HG02970 (cell line): ENCODE data around the gene CCT3.
"Not testable (repeated sequence)": the region's sequence is repeated elsewhere in the genome, so short reads cannot be mapped to it uniquely, and the experiment has no call there.

Experiments used
- ATAC-seq: cut with Tn5 transposase; IDR thresholded peaks from one replicate; pipeline ENCODE4 v1.9.1; 2021; ENCODE audit warnings: mild to moderate bottlenecking, moderate library complexity, moderate number of reproducible peaks; ENCODE audit not compliant: unreplicated experiment, low FRiP score

CCT3 gene

DNA sequence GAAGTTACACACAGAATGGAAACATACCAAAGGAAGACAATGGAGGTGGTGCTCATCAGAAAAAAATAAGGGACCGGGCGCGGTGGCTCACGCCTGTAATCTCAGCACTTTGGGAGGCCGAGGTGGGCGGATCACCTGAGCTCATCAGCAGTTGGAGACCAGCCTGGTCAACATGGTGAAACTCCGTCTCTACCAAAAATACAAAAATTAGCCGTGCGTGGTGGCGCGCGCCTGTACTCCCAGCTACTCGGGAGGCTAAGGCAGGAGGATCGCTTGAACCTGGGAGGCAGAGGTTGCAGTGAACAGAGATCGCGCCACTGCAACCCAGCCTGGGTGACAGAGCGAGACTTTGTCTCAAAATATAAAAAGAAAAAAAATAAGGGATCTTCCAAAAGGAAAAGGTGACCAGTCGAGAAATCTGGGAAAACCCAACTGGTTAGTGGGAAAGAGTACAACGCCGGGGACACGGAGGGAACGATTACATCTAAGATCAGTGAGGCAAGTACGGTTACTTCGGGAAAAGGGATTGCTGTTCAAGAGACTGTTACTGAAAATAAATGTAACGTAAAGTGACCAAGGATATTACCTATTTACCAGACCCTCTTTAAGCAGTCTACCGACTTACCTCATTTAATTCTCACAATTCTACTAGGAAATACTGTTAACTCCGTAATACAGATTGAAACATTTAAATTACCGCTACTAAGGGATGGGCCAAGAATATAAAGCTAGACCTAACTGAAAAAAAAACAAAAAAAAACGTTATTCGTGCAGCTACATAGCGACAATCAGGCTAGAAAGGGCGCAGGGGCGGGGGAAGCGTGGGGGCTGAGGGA, 822 bp downstream of the CCT3 start:
- ATAC-seq = no peak

DNA sequence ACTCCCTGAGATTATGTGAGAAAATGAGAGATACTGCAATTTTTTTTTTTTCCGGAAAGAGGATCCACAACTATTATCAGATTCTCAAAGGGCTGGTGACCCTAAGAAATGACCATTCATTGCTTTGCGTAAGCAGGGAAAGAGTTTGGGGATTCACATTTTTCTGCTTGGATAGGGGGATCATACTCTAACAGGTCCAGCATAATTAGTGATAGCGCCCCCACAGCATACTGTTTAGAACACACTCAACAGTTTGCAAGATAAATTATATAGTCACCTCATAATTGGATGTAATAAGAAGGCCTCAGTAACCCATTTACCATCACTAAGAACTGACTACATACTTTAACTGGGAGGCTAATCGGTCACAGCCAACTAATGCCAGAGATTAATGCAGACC, 1.9 kb downstream of the CCT3 start:
- no peak for ATAC-seq

DNA sequence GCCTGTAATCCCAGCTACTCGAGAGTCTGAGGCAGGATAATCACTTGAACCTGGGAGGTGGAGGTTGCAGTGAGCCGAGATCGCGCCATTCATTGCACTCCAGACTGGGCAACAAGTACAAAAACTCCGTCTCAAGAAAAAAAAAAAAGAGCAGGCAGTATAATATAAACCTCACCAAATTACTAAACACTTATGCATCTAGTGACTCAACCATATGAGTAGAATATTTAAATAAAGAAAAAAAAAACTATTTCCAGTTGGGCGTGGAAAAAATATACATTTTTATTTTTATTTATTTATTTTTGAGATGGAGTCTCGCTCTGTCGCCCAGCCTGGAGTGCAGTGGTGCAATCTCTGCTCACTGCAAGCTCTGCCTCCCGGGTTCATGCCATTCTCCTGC, 14.9 kb downstream of the CCT3 start:
- ATAC-seq = not testable (repeated sequence)

DNA sequence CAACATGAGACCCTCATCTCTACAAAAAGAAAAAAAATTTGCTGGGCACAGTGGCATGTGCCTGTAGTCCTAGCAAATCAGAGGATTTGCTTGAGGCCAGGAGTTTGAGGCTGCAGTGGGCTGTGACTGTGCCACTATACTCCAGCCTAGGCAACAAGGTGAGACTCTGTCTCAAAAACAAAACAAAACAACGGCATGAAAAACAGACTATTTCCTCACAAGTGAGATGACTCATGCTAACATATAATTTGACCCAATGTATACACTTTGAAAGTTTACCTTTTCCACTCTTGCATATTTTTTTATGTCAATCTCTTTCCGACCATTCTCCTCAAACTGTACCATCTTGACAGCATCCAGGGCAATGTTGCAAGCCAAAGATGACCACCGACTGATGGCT, 17.5 kb downstream of the CCT3 start:
- no peak for ATAC-seq

DNA sequence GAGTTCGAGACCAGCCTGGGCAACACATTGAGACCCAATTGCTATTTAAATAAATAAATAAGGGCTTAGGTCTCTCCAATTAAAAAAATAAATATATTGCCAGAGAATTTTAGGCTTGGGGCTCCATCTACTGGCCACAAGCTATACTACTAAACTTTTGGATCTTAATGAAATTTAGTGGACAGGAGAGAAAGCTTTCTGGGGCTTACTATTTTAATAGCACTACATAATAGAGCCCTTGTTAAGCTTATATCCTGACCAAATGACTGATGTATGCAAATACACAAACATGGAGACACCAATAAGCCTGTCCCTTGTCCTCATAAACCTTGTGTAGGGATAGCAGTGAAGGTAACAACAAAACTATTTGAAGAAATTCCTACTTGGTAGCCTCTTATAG, 18.4 kb downstream of the CCT3 start:
- ATAC-seq = no peak

DNA sequence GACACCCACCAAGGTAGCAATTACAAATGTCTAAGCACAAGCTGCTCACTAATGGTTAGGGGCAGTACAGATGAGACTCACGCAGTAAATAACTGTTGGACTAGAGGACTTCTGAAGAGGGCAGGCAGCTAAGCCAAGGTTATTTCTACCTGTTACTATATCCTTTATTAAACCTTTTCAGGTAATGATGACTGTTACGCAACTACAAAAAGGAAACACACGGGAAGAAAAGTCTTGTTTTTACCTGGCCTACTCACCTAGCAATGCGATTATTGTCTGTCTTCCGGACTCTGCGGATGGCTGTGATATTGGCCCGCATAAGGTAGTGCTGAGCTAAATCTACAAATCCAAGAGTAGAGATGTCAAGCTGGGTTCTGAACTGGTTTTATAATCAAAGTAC, 21.2 kb downstream of the CCT3 start:
- ATAC-seq = no peak

DNA sequence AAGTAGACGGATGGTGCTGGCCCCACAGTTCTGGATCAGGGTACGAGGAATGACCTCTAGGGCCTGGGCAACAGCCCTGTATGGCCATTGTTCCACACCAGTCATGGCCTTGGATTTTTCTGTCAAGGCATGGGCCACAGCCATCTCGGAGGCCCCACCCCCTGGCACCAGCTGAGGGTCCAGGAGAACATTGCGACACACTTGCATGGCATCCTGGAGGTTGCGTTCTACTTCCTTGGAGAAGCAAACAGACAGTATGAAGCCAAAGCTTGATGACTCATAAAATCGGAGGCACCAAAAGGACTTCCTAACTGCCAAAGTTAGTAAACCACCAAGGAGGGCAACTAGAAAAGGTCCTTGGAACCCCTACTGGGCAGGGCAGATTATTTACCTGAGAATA, 27.1 kb downstream of the CCT3 start:
- no peak for ATAC-seq

DNA sequence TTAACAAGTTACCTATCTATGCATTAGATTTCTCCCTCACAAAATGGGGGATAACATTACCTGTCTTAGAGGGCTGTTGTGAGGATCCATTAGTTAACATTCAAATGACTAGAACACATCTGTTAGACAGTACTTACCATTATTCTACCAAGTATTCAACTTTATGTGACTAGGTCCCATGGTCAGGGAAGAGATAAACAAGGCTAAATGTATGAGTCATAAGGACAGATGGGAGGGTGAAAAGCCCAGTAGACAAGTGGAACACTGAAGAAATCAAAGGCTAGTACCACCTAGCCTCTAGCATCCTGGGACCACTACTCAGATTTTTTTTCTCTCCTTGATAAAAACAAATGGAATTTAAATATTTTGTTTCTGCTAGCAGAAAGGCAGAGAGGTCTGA, 30.0 kb downstream of the CCT3 start:
- ATAC-seq = no peak

DNA sequence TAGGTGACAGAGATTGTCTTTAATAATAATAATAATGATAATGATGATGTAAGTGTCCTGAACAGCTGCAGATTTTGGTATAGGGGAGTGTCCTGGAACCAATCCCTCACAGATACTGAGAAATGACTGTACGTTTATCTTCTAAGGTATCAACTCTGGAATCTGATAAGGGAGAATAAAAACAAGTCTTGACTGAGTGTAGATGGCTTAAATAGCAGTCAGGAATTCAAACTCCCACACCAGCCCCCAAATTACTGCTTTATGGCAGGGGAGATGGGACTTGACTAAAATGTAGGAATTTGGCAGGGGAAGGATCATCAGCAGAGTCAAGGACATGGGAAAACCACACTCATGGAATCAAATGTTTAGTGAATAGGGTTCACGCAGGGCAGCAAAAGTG, 32.9 kb downstream of the CCT3 start:
- no peak for ATAC-seq

DNA sequence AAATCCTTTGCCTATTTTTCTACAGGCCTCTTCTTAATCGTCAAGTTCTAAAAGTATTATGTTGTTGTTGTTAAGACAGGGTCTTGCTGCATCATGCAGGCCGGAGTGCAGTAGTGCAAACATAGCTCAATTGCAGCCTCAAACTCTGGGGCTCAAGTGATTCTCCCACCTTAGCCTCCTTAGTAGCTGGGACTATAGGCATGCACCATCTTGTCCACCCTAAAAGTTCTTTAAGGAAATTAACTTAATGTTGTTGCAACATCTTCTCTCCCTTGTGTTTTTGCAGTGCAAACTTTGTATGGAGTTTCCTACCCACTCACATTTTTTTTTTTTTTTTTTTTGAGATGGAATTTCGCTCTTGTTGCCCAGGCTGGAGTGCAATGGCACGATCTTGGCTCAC, 34.9 kb downstream of the CCT3 start:
- no peak for ATAC-seq

DNA sequence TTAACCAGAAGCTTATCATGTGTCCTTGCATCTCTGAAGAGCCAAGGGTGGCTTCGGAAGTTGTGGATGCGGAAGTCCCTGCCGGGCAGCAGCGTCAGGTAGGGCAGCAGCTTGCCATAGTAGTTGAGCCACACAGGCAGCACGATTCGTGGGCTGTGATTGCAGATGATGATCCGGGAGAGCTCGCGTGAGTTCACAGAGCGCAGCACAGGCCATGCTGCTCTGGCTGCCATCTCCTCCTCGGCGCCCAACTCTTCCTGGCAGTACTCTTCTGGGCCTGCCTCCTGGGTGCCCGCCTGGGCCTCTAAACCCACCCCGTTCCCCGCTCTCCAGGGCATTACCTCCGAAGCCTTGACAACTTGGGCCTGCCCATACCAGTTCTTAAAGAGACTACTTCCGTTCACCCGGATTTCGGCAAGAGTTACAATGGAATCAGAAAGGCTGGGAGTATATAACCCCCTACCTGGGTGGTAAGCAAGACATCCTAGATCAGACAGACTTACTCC, 39.2 kb downstream of the CCT3 start, which contains the start of gene VHLL:
Gene VHLL (minus strand): TSS at position 456 of the 506 bp plus-strand sequence. CDS start 118 bp downstream, at position 338.
- ATAC-seq = no peak

DNA sequence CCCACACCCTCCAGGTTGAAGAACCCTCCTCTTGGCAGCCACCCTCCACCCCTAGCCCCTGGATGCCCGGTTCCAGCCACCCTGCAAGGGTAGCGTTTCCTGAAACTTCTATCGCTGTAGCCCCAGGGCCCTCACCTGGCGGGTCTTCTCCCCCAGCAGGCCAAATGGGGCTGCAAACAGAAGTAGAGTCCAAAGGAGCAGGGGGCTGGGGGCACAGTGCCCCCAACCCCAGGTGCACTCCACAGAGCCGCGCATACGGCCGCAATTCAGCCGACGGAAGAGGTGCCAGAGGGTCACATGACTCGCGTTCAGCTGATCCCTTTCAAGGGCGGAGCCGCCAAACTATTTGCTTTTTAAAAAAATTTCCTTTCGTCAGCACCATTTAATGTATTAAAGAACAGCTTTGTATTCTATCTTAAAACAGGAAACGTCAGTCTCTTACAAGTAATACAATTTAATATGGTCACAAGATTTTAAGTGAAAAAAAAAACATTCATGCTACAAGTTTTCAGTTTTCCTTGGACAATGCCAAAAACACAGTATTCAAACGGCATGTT, 42.6 kb downstream of the CCT3 start, which contains the start of gene GLMP:
Gene GLMP (minus strand): TSS at position 289 of the 557 bp plus-strand sequence. CDS start 34 bp downstream, at position 255.
- ATAC-seq = no peak

DNA sequence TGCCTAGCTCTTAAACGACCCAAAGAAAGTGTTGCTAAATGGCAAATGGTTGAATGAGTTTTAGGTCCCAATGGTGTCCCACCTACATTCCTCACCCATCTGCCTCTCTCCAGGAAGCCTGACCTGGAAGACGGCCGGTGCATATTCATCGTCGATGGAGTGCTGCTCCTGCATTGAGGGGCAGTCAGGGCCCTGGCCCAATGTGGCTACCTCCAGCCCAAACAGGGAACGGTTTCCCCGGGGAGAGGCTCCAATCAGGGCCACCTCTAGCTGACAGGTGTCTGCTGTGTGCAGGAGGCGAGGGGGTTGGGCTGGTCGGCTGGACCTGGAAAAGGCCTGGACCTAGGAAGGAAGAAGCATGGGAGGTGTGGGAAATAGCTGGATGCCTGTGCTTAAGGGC, 44.2 kb downstream of the CCT3 start:
- ATAC-seq = no peak

DNA sequence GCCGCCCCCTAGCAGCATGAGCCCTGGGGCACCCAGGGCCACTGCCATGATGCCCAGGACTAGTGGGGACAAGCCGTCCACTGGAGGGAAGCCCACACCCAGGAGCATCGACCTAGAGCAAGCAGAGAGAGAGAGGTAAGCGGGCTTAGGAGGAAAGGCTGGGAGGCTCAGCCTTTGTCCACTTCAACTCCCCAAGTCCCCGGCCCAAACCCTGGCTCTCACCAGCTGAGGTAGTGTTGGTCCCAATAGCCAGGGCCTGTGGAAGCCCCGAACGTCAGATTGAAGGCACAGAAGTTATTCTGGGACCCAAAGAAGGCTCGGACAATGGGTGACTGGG, 45.0 kb downstream of the CCT3 start:
- no peak for ATAC-seq

DNA sequence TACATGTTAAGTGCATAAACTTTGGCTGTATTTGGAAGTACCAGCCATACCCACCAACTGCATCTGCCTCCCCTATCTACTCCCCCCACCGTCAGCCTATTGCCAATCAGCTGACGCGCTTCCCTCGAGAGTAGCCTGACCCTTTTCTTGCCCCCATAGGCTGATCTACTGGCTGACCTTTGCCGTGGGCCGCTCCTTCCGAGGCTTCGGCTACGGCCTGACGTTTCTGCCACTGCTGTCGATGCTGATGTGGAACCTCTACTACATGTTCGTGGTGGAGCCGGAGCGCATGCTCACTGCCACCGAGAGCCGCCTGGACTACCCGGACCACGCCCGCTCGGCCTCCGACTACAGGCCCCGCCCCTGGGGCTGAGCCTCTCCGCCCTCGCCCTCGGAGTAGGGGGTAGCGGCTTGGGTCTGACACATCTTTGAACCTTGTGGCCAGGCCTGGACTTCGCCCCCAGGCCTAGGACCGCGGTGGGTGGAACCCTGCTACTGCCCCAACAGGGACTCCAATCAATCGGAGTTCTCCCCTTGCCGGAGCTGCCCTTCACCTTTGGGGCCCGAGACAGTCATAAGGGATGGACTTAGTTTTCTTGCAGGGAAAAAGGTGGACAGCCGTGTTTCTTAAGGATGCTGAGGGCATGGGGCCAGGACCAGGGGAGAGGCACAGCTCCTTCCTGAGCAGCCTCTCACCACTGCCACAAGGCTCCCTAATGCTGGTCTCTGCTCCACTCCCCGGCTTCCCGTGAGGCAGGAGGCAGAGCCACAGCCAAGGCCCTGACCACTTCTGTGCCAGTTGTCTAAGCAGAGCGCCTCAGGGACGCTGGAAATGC, 46.6 kb downstream of the CCT3 start:
- ATAC-seq = no peak

DNA sequence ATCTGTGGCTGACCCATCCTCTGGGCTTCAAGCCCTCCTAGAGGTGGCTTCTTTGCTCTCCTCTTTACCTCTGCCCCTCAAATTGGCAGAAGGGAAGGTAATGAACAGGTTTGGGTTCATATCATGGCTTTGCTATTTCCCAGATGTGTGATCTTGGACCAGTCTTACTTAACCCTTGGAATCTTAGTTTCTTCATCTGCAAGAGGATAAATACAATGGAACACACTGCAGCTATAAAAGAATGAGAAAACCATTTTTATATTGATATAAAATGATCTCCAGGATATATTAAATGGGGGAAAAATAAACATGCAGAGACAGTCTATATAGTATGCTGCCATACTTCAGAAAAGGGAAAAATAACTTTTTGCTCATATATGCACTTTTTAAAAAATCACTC, 48.2 kb downstream of the CCT3 start:
- no peak for ATAC-seq

DNA sequence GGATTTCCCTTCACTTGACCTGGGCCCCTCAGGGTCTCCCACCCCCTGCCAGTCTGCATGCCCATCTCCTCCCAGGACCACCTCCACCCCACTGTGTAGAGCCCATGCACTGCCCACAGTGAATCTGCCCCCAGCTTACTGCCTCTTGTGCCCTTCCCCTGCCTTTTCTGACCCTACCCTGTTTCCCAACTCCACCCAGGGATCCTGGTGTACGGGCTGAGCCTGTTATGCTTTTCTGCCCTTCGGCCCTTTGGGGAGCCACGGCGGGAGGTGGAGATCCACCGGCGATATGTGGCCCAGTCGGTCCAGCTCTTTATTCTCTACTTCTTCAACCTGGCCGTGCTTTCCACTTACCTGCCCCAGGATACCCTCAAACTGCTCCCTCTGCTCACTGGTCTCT, 52.0 kb downstream of the CCT3 start:
- ATAC-seq = no peak

DNA sequence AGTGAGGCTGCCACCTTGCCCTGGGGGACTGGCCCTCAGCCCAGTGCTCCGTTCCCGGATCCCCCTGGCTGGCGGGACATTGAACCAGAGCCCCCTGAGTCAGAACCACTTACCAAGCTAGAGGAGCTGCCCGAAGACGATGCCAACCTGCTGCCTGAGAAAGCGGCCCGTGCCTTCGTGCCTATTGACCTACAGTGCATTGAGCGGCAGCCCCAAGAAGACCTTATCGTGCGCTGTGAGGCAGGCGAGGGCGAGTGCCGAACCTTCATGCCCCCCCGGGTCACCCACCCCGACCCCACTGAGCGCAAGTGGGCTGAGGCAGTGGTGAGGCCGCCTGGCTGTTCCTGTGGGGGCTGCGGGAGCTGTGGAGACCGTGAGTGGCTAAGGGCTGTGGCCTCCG, 52.7 kb downstream of the CCT3 start:
- ATAC-seq = no peak

DNA sequence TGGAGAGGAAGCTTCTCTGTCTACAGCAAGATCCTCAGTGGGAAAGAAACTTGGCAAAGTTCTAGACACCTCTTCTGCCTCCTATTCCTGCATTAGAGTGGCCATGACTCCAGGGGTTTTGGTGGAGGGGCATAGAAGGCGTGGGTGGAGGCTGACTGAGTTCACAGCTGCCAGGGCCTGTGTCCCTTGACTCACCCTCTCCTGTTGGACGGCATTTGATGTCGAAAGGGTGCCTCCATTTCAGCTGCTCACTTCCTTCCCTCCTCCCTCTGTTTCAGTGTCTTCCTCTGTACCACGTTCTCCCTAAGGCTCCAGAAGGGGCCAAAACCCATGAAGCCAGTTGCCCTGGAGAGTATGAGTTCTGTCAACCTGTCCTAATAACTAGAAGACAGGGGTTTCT, 53.3 kb downstream of the CCT3 start:
- no peak for ATAC-seq

DNA sequence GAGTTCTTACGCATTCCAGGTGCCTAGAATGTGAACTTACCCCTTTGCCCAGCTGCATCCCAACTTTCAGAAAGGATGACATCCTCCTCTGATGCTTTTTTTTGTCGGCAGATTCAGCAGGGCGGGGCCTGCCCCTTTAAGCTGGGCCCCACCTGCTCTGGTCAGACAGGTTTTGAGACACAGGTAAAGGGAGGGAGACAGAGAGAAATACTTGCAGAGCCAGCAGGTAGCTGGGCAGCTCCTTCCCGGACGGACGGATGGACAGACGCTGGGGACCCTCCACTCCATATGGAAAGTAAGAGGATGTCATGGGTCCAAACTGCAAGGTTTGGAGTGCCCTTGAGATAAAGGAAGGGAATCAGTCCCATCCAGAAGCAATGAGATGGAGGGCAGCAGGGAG, 54.0 kb downstream of the CCT3 start, which contains the start of gene TMEM79:
Gene TMEM79 (plus strand): TSS at position 214 of the 400 bp plus-strand sequence. CDS start 902 bp downstream, outside the sequence.
- no peak for ATAC-seq

DNA sequence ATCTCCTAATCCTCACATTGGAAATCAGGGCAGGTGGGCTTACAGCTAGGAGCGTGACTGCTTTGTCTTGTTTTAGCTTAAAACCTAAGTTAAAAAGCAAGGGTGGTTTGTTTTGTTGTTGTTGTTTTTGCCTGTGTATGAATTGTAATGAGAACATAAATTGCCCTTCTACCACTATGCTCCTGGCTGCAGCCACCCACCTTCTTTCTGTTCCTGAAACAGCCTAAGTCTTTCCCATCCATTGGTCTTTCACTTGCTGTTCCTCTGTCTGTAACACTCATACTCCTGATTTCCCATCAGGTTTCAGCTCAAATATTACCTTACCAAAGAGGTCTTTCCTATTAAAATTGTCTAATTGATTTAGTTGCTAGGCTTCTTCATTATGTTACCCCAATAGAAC, 54.6 kb downstream of the CCT3 start:
- ATAC-seq = no peak
